ENCODE results near the gene CAPN15. TPM values are rescaled to one million over a fixed set of nuclear protein-coding genes. Genes with fewer than 3 reads are reported as not detected.
"Not testable (repeated sequence)": the region's sequence is repeated elsewhere in the genome, so short reads cannot be mapped to it uniquely, and the experiment has no call there.

Gene CAPN15
- total RNA-seq, 1 experiment from 2014 or later: 91.2 TPM

DNA sequence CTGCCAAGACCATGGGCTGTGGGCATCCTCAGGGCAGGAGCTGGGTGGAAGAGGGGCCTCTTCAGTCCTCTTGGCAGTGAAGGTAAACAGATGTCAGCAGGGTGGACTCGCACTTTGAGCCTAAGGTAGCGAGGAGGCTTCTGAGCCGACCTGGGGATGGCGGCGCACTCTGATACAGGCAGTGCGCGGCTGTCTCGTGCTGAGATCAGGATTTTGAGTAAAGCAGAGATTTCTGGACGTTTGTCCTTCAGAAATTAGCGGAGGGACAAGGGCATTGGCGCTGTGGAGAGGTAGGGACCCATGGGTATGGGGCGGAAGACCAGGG, 69.2 kb downstream of the CAPN15 start:
- BruUV-seq (replicated peaks): no TSS peak
- no peak overlapping the region for H3K4me3 ChIP-seq (ENCODE audit: low read depth, low read length, poor library complexity, severe bottlenecking)
- ChIA-PET CTCF (no interaction called here), POLR2A (ENCODE audit: low non-redundant PET) (no interaction called here)
- H3K4me1 ChIP-seq (ENCODE audit: insufficient read depth, low read length, poor library complexity, severe bottlenecking): no peaks in the 10 kb centered on the region
- H3K36me3 ChIP-seq (ENCODE audit: insufficient read depth, low read length, poor library complexity, severe bottlenecking): peaks cover 5% of the 10 kb centered on the region
- intact Hi-C loops (cut with micrococcal nuclease; ENCODE audit: unreplicated experiment): no loop called here
- no peak for DNase-seq (ENCODE audit: low spot score)
- no peak overlapping the region for H3K27ac ChIP-seq (ENCODE audit: low read depth, low read length, poor library complexity, severe bottlenecking)
- TF ChIP-seq, protein P1, sequence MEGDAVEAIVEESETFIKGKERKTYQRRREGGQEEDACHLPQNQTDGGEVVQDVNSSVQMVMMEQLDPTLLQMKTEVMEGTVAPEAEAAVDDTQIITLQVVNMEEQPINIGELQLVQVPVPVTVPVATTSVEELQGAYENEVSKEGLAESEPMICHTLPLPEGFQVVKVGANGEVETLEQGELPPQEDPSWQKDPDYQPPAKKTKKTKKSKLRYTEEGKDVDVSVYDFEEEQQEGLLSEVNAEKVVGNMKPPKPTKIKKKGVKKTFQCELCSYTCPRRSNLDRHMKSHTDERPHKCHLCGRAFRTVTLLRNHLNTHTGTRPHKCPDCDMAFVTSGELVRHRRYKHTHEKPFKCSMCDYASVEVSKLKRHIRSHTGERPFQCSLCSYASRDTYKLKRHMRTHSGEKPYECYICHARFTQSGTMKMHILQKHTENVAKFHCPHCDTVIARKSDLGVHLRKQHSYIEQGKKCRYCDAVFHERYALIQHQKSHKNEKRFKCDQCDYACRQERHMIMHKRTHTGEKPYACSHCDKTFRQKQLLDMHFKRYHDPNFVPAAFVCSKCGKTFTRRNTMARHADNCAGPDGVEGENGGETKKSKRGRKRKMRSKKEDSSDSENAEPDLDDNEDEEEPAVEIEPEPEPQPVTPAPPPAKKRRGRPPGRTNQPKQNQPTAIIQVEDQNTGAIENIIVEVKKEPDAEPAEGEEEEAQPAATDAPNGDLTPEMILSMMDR (conservative IDR thresholded peaks at IDR 0.05; ENCODE audit: low read depth, low read length): no peak
- no peak for TF ChIP-seq EZH2 (IDR thresholded peaks at IDR 0.05; ENCODE audit: borderline replicate concordance, low read depth, low read length, poor library complexity, severe bottlenecking)
- no peaks in the 10 kb centered on the region for H3K27me3 ChIP-seq (replicated peaks; ENCODE audit: insufficient read depth, low read depth, low read length, poor library complexity)
- no peaks in the 10 kb centered on the region for H3K9me3 ChIP-seq (ENCODE audit: low read depth, low read length, poor library complexity, severe bottlenecking)

DNA sequence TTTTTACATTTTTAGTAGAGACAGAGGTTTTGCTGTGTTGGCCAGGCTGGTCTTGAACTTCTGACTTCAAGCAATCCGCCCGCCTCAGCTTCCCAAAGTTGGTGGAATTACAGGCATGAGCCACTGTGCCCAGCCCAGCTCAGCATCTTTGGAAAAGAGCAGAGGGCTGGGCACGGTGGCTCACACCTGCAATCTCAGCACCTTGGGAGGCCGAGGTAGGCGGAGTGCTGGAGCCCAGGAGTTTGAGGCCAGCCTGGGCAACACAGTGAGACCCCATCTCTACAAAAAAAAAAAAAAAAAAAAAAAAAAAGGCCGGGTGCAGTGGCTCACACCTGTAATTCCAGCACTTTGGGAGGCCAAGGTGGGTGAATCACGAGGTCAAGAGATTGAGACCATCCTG, 70.1 kb downstream of the CAPN15 start:
- H3K4me3 ChIP-seq (ENCODE audit: low read depth, low read length, poor library complexity, severe bottlenecking); POLR2A ChIA-PET (ENCODE audit: low non-redundant PET); H3K27me3 ChIP-seq (replicated peaks; ENCODE audit: insufficient read depth, low read depth, low read length, poor library complexity); BruUV-seq (replicated peaks); intact Hi-C loops (cut with micrococcal nuclease; ENCODE audit: unreplicated experiment); H3K9me3 ChIP-seq (ENCODE audit: low read depth, low read length, poor library complexity, severe bottlenecking); DNase-seq (ENCODE audit: low spot score); H3K36me3 ChIP-seq (ENCODE audit: insufficient read depth, low read length, poor library complexity, severe bottlenecking); H3K4me1 ChIP-seq (ENCODE audit: insufficient read depth, low read length, poor library complexity, severe bottlenecking); H3K27ac ChIP-seq (ENCODE audit: low read depth, low read length, poor library complexity, severe bottlenecking): not testable (repeated sequence)
- CTCF ChIA-PET: interaction anchor here (0.7 kb wide), 1 partner anchor 9 kb away, joined by 5 read pairs; no protein-coding TSS in a partner anchor

DNA sequence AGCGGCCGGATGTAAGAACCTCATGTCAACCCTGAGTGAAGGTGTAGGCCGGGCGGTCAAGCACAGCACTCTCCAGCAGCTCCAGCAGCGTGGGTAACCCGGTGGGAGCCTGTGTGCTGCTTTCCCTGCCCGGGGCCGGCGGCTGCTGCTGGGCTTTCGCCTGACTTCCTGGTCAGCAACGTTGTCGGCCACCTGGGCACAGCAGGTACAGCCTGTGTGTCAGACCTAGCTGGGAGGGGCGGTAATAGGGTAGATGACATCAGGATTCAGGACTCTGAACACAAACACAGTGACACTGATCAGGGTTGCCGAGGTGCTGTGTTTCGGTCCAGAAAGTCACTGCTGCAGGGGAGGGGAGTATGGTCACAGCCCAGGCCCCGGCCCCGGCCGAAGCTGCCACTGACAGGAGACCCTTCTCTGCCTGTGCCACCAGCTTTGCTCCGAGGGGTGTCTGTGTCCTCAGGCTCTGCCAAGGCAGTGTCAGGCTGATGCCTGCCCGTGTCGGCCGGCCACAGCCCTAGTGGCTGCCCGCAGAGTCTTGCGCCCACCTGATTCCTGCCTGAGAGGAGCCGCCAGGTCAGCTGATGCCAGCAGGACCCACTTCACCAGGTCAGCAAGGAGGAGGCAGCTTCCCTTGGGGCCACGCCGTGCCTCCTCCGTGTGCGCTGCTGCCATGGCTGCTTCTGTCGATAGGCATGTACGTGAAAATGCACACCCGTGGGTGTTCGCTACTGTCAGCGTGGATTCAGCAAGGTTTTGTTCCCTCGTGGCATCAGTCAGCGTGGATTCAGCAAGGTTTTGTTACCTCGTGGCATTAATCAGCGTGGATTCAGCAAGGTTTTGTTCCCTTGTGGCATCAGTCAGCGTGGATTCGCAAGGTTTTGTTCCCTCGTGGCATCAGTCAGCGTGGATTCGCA, 71.6 kb downstream of the CAPN15 start:
- ChIA-PET CTCF (interaction anchor here (0.7 kb wide), 1 partner anchor 17 kb away, joined by 3 read pairs; no protein-coding TSS in a partner anchor), POLR2A (ENCODE audit: low non-redundant PET) (interaction anchor here (0.8 kb wide), 1 partner anchor 235 kb away, joined by 3 read pairs; no protein-coding TSS in a partner anchor)
- H3K4me1 ChIP-seq (ENCODE audit: insufficient read depth, low read length, poor library complexity, severe bottlenecking): no peaks in the 10 kb centered on the region
- TF ChIP-seq, protein P1 (conservative IDR thresholded peaks at IDR 0.05; ENCODE audit: low read depth, low read length): no peak
- no peak for TF ChIP-seq EZH2 (IDR thresholded peaks at IDR 0.05; ENCODE audit: borderline replicate concordance, low read depth, low read length, poor library complexity, severe bottlenecking)
- no peak overlapping the region for H3K27ac ChIP-seq (ENCODE audit: low read depth, low read length, poor library complexity, severe bottlenecking)
- intact Hi-C loops (cut with micrococcal nuclease; ENCODE audit: unreplicated experiment): no loop called here
- H3K27me3 ChIP-seq (replicated peaks; ENCODE audit: insufficient read depth, low read depth, low read length, poor library complexity): no peaks in the 10 kb centered on the region
- DNase-seq (ENCODE audit: low spot score): no peak
- no peak overlapping the region for H3K4me3 ChIP-seq (ENCODE audit: low read depth, low read length, poor library complexity, severe bottlenecking)
- H3K9me3 ChIP-seq (ENCODE audit: low read depth, low read length, poor library complexity, severe bottlenecking): no peaks in the 10 kb centered on the region
- peaks cover 5% of the 10 kb centered on the region for H3K36me3 ChIP-seq (ENCODE audit: insufficient read depth, low read length, poor library complexity, severe bottlenecking)
- BruUV-seq (replicated peaks): no TSS peak

All from A673 (cell line).